GM23248 (cell line): ENCODE measurements around the gene FAM171A2.

Source experiments
- EZH2 ChIP-seq: fragments of 200-600 bp; sonication (generic); IDR thresholded peaks from 2 replicates; pipeline ENCODE4 v1.6.1; 2018; ENCODE audit warnings: antibody characterized with exemption, mild to moderate bottlenecking; ENCODE audit not compliant: insufficient read depth, poor library complexity, severe bottlenecking
- EZH2phosphoT487 ChIP-seq: fragments of 200-600 bp; sonication (generic); IDR thresholded peaks from 2 replicates; pipeline ENCODE4 v1.6.1; 2018; ENCODE audit warnings: antibody characterized with exemption, moderate library complexity, mild to moderate bottlenecking, low read depth; ENCODE audit not compliant: insufficient read depth

DNA sequence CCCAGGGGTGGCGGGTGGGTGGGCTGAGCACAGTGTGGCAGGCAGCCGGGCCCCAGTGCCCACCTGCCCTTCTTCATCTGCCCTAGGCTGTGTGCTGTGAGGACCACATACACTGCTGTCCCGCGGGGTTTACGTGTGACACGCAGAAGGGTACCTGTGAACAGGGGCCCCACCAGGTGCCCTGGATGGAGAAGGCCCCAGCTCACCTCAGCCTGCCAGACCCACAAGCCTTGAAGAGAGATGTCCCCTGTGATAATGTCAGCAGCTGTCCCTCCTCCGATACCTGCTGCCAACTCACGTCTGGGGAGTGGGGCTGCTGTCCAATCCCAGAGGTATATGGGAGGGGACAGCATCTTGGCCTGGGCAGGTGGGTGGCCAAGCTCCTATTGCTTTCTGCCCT, 12.2 kb downstream of the FAM171A2 start:
- TF ChIP-seq EZH2 = no peak
- no peak for TF ChIP-seq EZH2phosphoT487
